IPS-NIHi11 (cell line): ENCODE data around the gene TGM3.
A peak's percentile ranks its signal among the peaks of the same experiment; 100 is the strongest.

Experiments used
- DNase-seq: peaks from one replicate; pipeline ENCODE4 v3.0.0; 2012; ENCODE audit warnings: mixed read lengths, low spot score

The TGM3 gene

GRCh38 chr20:2379511-2380229 is 83.9 kb downstream of the TGM3 start:
- peak; percentile 44 for DNase-seq

GRCh38 chr20:2380601-2381000 is 84.8 kb downstream of the TGM3 start, which contains the start of gene TGM6:
TGM6 (plus strand) TSS chr20:2380901; CDS start chr20:2380969, 68 bp downstream.
- no peak for DNase-seq

- no peak for DNase-seq
Observed at GRCh38 chr20:2381303-2381702, 85.5 kb downstream of the TGM3 start.

- no peak for DNase-seq
Observed at GRCh38 chr20:2382833-2383232, 87.0 kb downstream of the TGM3 start.

- no peak for DNase-seq
Observed at GRCh38 chr20:2385026-2385425, 89.2 kb downstream of the TGM3 start.

- DNase-seq: no peak
Observed at GRCh38 chr20:2385496-2385895, 89.7 kb downstream of the TGM3 start.

GRCh38 chr20:2386516-2387179 is 90.8 kb downstream of the TGM3 start:
- no peak for DNase-seq

GRCh38 chr20:2387180-2387577 is 91.4 kb downstream of the TGM3 start:
- peak; percentile 79 for DNase-seq

- DNase-seq: no peak
Observed at GRCh38 chr20:2387580-2387979, 91.8 kb downstream of the TGM3 start.
